Measurements from ENCODE around the gene TMEM132D.

The TMEM132D gene

DNA sequence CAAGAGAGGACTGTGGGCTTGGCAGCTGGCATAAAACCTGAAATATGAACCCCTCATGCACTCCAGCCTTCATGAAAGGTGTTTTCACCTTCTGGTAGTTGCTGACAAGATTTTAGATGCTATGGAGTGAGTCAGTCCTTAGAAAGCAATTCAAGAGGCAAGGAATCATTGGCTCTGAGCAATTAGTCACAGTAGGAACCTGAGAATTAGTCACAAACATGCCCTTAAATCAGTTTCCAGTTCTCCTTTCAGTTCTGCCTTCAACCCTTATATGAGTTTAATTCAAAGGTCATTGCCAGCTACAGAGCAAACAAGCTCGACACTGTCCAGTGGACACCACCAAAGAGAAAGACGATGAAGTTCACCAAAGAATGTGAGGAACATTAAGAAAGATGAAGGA, 578.3 kb downstream of the TMEM132D start:
- H3K9ac ChIP-seq (ENCODE audit: low read length), result no peak overlapping the region
- H3K4me3 ChIP-seq (ENCODE audit: low read depth, low read length, poor library complexity, severe bottlenecking), result no peak overlapping the region
- no peak overlapping the region for H3K27ac ChIP-seq (ENCODE audit: low read depth, low read length, poor library complexity, severe bottlenecking)
- H3K4me1 ChIP-seq (ENCODE audit: insufficient read depth, low read length, severe bottlenecking), result no peaks in the 10 kb centered on the region
- H3K36me3 ChIP-seq (ENCODE audit: insufficient read depth, low read length), result no peaks in the 10 kb centered on the region
- H3K4me2 ChIP-seq (ENCODE audit: low read length), result no peak overlapping the region
- H3K79me2 ChIP-seq (ENCODE audit: insufficient read depth, low read length), result no peaks in the 10 kb centered on the region
- H2AFZ ChIP-seq (ENCODE audit: low read length), result no peak overlapping the region
- H3K9me3 ChIP-seq (ENCODE audit: low read length), result no peaks in the 10 kb centered on the region
- no peaks in the 10 kb centered on the region for H3F3A ChIP-seq (ENCODE audit: insufficient read depth, low read length)
- no peaks in the 10 kb centered on the region for H3K9me2 ChIP-seq (ENCODE audit: low read depth, low read length)
- no peak for TF ChIP-seq EZH2 (IDR thresholded peaks at IDR 0.05; ENCODE audit: borderline replicate concordance, low read length)
- TF ChIP-seq, protein P1, sequence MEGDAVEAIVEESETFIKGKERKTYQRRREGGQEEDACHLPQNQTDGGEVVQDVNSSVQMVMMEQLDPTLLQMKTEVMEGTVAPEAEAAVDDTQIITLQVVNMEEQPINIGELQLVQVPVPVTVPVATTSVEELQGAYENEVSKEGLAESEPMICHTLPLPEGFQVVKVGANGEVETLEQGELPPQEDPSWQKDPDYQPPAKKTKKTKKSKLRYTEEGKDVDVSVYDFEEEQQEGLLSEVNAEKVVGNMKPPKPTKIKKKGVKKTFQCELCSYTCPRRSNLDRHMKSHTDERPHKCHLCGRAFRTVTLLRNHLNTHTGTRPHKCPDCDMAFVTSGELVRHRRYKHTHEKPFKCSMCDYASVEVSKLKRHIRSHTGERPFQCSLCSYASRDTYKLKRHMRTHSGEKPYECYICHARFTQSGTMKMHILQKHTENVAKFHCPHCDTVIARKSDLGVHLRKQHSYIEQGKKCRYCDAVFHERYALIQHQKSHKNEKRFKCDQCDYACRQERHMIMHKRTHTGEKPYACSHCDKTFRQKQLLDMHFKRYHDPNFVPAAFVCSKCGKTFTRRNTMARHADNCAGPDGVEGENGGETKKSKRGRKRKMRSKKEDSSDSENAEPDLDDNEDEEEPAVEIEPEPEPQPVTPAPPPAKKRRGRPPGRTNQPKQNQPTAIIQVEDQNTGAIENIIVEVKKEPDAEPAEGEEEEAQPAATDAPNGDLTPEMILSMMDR (IDR thresholded peaks at IDR 0.05; ENCODE audit: low read length), result no peak
- no peaks in the 10 kb centered on the region for H3K27me3 ChIP-seq (ENCODE audit: insufficient read depth, low read length)
- no peaks in the 10 kb centered on the region for H4K20me1 ChIP-seq (ENCODE audit: insufficient read depth, low read length)

DNA sequence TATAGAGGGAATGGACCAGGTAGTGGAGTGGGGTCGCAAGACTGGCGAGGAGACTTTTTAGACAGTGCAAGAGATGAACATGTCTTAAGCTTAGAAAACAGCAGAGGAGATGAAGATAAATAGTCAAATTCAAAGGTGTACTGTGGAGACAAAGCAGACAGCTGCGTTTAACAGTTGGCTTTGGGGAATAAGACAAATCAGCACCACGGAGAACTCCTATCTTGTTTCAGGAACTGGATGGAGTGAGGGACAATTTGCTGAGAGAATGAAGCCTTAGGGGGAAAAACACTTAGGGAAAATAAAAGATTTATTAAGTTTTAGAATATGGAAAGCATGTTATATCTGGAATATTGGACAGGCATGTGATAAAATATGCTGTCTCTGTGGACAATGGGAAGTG, 591.8 kb downstream of the TMEM132D start:
- TF ChIP-seq, protein P1 (IDR thresholded peaks at IDR 0.05; ENCODE audit: low read length), result no peak
- TF ChIP-seq EZH2 (IDR thresholded peaks at IDR 0.05; ENCODE audit: borderline replicate concordance, low read length), result no peak
- no peaks in the 10 kb centered on the region for H3K79me2 ChIP-seq (ENCODE audit: insufficient read depth, low read length)
- no peak overlapping the region for H3K27ac ChIP-seq (ENCODE audit: low read depth, low read length, poor library complexity, severe bottlenecking)
- H3K4me1 ChIP-seq (ENCODE audit: insufficient read depth, low read length, severe bottlenecking), result no peaks in the 10 kb centered on the region
- no peaks in the 10 kb centered on the region for H3K27me3 ChIP-seq (ENCODE audit: insufficient read depth, low read length)
- H4K20me1 ChIP-seq (ENCODE audit: insufficient read depth, low read length), result no peaks in the 10 kb centered on the region
- H3K9ac ChIP-seq (ENCODE audit: low read length), result no peak overlapping the region
- no peaks in the 10 kb centered on the region for H3K9me3 ChIP-seq (ENCODE audit: low read length)
- no peak overlapping the region for H3K4me3 ChIP-seq (ENCODE audit: low read depth, low read length, poor library complexity, severe bottlenecking)
- no peaks in the 10 kb centered on the region for H3K36me3 ChIP-seq (ENCODE audit: insufficient read depth, low read length)
- H3K9me2 ChIP-seq (ENCODE audit: low read depth, low read length), result no peaks in the 10 kb centered on the region
- H3K4me2 ChIP-seq (ENCODE audit: low read length), result no peak overlapping the region
- H2AFZ ChIP-seq (ENCODE audit: low read length), result no peak overlapping the region
- H3F3A ChIP-seq (ENCODE audit: insufficient read depth, low read length), result no peaks in the 10 kb centered on the region

DNA sequence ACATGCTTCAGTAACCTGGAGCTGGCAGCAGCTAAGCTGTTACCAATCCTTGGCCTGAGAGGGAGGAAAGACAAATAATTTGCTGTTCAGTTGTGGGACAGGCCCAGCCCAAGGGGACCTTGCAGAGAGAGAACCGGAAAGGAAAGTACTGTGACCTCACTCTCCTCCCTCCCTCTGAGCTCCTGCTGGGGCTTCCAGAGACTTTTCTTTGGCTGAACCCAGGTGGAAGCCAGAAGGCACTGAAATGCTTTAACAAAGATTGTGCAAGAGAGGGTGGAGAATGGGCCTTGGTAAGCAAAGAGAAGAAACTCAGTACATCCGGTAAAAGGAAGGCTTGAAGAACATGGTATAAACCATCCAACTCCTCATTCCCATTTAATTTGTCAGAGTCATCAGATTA, 593.5 kb downstream of the TMEM132D start:
- no peaks in the 10 kb centered on the region for H3K9me3 ChIP-seq (ENCODE audit: low read length)
- H3K4me2 ChIP-seq (ENCODE audit: low read length), result no peak overlapping the region
- no peak overlapping the region for H3K9ac ChIP-seq (ENCODE audit: low read length)
- no peaks in the 10 kb centered on the region for H3K27me3 ChIP-seq (ENCODE audit: insufficient read depth, low read length)
- H3K4me1 ChIP-seq (ENCODE audit: insufficient read depth, low read length, severe bottlenecking), result no peaks in the 10 kb centered on the region
- no peaks in the 10 kb centered on the region for H3K79me2 ChIP-seq (ENCODE audit: insufficient read depth, low read length)
- H3K27ac ChIP-seq (ENCODE audit: low read depth, low read length, poor library complexity, severe bottlenecking), result no peak overlapping the region
- H3K4me3 ChIP-seq (ENCODE audit: low read depth, low read length, poor library complexity, severe bottlenecking), result no peak overlapping the region
- no peaks in the 10 kb centered on the region for H3K9me2 ChIP-seq (ENCODE audit: low read depth, low read length)
- no peak overlapping the region for H2AFZ ChIP-seq (ENCODE audit: low read length)
- no peaks in the 10 kb centered on the region for H4K20me1 ChIP-seq (ENCODE audit: insufficient read depth, low read length)
- H3K36me3 ChIP-seq (ENCODE audit: insufficient read depth, low read length), result no peaks in the 10 kb centered on the region
- H3F3A ChIP-seq (ENCODE audit: insufficient read depth, low read length), result no peaks in the 10 kb centered on the region
- TF ChIP-seq EZH2 (IDR thresholded peaks at IDR 0.05; ENCODE audit: borderline replicate concordance, low read length), result no peak
- TF ChIP-seq, protein P1 (IDR thresholded peaks at IDR 0.05; ENCODE audit: low read length), result no peak
